Ovary (tissue), 9 donors: ENCODE results near the gene CSTB. TPM values are rescaled to one million over a fixed set of nuclear protein-coding genes. Genes with fewer than 3 reads are reported as not detected.
A peak's percentile ranks its signal among the peaks of the same experiment; 100 is the strongest.

Experiments
- DNase-seq, 5 donors: peaks; one replicate each; pipeline ENCODE4 v3.0.0-alpha.2; 2019 to 2020
- H3K27ac ChIP-seq, 2 donors: fragments of 200-600 bp; one replicate each; pipeline versions ENCODE4 v1.5.1 to v1.8.0; 2019 to 2022
- H3K27me3 ChIP-seq: fragments of 200-600 bp; one replicate; pipeline ENCODE4 v1.8.0; 2022
- H3K36me3 ChIP-seq: fragments of 200-600 bp; sonication (generic); one replicate; pipeline ENCODE4 v1.5.1; 2019
- H3K4me1 ChIP-seq: one replicate; pipeline ENCODE4 v1.8.1; 2013; ENCODE audit warnings: mild to moderate bottlenecking, moderate library complexity; ENCODE audit not compliant: insufficient read depth
- H3K4me3 ChIP-seq: fragments of 200-600 bp; sonication (generic); one replicate; pipeline ENCODE4 v1.5.1; 2017
- H3K9me3 ChIP-seq, 2 donors: fragments of 200-600 bp in 1 of 2; sonication (generic) in 1 of 2; one replicate each; pipeline versions ENCODE4 v1.5.1 to v1.8.1; 2013 to 2019; ENCODE audit warnings: mild to moderate bottlenecking in 1 of 2, moderate library complexity in 1 of 2
- EP300 ChIP-seq: sonication (generic); formaldehyde crosslinking; IDR thresholded peaks from one replicate; pipeline ENCODE4 v1.6.1; 2017; ENCODE audit warnings: antibody characterized with exemption
- POLR2A ChIP-seq: fragments of 450-650 bp; IDR thresholded peaks from one replicate; pipeline ENCODE4 v1.6.1; 2017; ENCODE audit warnings: antibody characterized with exemption, mild to moderate bottlenecking, moderate library complexity
- WGBS, 3 donors: extraction: QIAGEN DNeasy Blood & Tissue Kit in 1 of 3; methylation state at CpG; one replicate each; pipeline versions ENCODE4 v1.1.5 to v1.1.7; 2013 to 2017; 5-methylcytosine and 5-hydroxymethylcytosine counted together
- intact Hi-C, 4 donors: fragments of 100-400 bp; cut with DNase I; formaldehyde crosslinking; loops; one replicate each; pipeline versions ENCODE4 v1.11.0 to v1.15.1; 2022 to 2023
- polyA plus RNA-seq, 2 donors: library from polyadenylated mRNA; stranded (reverse); fragments of 200-250 nt in 1 of 2; fragments of 350-450 nt in 1 of 2; fragmentation: Illumina TruSeq in 1 of 2; extraction: RNeasy Lipid Tissue Mini Kit (QIAGEN cat#74804) in 1 of 2; gene quantifications; one replicate each; pipeline ENCODE4 v1.2.3, GENCODE V29; 2013 to 2014
- total RNA-seq, 7 donors: library from RNA; depleted of rRNA in 2 of 7; stranded (reverse); fragments of >200 nt in 2 of 7; fragmentation: NEBNext Ultra II Directional in 3 of 7; extraction: Animal tissue kit (Norgen Biotek cat#: 25700) in 3 of 7; gene quantifications; one replicate each; pipeline versions ENCODE4 v1.1.0 to v1.2.4, GENCODE V29; 2016 to 2023
- TF ChIP-seq, protein P1 (sequence below), 3 donors: fragments of 450-650 bp in 2 of 3; fragments of 200-600 bp in 1 of 3; IDR thresholded peaks; one replicate each; pipeline versions ENCODE4 v1.5.1 to v1.8.0; 2016 to 2022; ENCODE audit warnings: antibody characterized with exemption in 3 of 3, mild to moderate bottlenecking in 1 of 3
- donor health status: DM: no; HTN: no; CAD: no; lungs with moderate emphysema.
- donor health status: DM: no; HTN: no; CAD: no.
- donor health status: Bipolar disorder and iron deficiency.
- donor health status: DM: yes; HTN: yes; CAD: no.
- donor health status: DM: no; HTN: no; CAD: no.
- donor health status: DM: yes; HTN: yes; CAD: no.

CSTB gene
- total and polyA plus RNA-seq, 9 donors, result 7.2 to 81.8 (median 37.4) TPM

DNA sequence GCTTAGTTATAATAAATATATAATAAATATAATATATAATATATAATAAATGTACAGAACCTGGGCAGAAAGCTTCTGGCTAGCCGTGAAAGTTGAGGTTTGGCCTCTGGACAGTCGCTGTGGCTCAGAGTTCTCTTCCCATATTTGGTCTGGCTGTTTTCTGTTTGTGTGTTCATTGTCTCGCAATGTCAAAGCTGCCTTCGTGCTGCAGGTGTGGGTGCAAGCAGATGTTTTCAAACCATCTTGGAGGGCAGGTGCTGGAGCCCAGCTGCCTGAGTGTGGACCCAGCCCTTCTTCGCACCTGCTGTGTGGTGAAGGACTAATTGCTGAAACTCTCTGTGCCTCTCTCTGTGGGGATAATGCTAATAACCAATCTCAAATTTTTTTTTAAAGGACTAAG, 3.6 kb upstream of the CSTB start:
- Histone ChIP-seq H3K27me3 (no peaks in the 10 kb centered on the region), H3K4me1 (no peaks in the 10 kb centered on the region), H3K36me3 (no peaks in the 10 kb centered on the region), H3K27ac (no peak overlapping the region), H3K9me3 (no peaks in the 10 kb centered on the region), H3K4me3 (no peak overlapping the region)
- 80 to 83% (median 83%) methylated on average over 5 of the region's 5 CpGs for WGBS, 3 donors
- DNase-seq, result no peak
- no peak for TF ChIP-seq EP300
- TF ChIP-seq POLR2A, result no peak
- TF ChIP-seq, protein P1, sequence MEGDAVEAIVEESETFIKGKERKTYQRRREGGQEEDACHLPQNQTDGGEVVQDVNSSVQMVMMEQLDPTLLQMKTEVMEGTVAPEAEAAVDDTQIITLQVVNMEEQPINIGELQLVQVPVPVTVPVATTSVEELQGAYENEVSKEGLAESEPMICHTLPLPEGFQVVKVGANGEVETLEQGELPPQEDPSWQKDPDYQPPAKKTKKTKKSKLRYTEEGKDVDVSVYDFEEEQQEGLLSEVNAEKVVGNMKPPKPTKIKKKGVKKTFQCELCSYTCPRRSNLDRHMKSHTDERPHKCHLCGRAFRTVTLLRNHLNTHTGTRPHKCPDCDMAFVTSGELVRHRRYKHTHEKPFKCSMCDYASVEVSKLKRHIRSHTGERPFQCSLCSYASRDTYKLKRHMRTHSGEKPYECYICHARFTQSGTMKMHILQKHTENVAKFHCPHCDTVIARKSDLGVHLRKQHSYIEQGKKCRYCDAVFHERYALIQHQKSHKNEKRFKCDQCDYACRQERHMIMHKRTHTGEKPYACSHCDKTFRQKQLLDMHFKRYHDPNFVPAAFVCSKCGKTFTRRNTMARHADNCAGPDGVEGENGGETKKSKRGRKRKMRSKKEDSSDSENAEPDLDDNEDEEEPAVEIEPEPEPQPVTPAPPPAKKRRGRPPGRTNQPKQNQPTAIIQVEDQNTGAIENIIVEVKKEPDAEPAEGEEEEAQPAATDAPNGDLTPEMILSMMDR (IDR thresholded peaks at IDR 0.05), result no peak
- intact Hi-C loops, result loop anchor here in 1 of 4 donors (10.0 kb wide), 1 partner anchor 45 kb away; no protein-coding TSS in a partner anchor

DNA sequence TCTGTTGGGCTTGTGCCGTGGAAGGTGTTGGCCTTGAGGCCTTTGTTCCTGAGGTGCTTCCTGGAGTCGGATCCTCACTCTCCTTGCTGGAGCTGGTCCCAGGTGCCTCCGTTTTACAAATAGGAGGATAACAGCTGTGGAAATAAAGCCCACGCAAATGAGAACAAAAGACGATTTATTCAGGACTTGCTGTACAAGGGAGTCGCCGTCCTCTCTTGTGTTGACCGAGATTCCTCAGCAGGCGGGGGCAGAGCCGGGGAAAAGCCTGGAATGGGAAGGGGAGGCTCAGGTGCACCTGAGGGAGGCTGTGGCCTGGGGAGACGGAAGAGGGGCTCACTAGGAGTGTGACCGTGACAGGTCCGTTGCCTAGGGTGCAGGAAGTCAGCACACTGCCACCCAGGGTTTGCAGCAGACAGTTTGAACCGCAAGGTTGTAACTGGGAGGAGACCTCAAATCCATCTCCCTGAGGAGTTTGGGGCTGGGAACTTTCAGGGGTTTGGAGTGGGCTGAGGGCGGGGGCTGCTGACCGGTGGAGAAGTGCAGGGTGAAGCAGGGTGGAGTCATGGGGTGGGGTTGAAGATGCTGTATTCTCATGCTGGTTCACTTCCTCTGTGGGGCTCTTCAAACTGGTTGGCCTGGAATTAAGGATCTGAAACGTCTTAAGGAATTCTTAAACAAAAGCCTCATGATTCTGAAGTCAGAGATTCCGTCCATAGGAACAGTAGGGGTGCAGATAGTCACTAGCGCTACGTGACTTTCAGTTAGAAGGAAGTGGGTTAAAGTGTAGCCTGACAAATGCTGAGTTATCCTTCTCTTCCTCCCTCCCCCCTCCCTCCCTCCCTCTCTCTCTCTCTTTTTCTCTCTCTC, 2.6 kb upstream of the CSTB start:
- no peak for DNase-seq
- H3K4me3 ChIP-seq, result no peak overlapping the region
- H3K36me3 ChIP-seq, result no peaks in the 10 kb centered on the region
- H3K9me3 ChIP-seq, result no peaks in the 10 kb centered on the region
- intact Hi-C loops, result no loop called here
- WGBS, 3 donors, result 46 to 55% (median 50%) methylated on average over 20 of the region's 20 CpGs
- no peak for TF ChIP-seq EP300
- TF ChIP-seq, protein P1 (IDR thresholded peaks at IDR 0.05), result no peak
- no peak overlapping the region for H3K27ac ChIP-seq
- H3K27me3 ChIP-seq, result no peaks in the 10 kb centered on the region
- H3K4me1 ChIP-seq, result no peaks in the 10 kb centered on the region

DNA sequence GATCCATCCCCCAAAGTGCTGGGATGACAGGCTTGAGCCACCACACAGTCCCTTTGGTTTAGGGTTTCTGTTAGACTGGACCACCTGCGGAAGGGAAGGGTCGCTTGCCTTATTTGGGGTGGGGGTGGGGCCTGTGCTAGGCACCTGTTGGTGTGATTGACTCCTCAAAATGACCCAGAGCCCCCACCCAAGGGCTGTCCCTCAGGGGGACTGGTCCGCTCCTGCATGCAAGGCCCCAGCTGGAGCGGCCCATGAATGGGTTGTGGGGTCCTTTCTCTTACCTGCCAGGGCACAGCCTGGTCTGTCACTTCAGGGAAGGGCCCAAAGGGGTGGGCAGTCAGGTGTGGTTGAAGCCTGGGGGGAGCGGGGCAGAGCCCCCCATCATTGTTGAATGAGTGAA, 1.8 kb upstream of the CSTB start:
- WGBS, 3 donors, result 91 to 96% (median 94%) methylated on average over 5 of the region's 5 CpGs
- H3K27me3 ChIP-seq, result no peaks in the 10 kb centered on the region
- no peak overlapping the region for H3K27ac ChIP-seq
- H3K4me3 ChIP-seq, result no peak overlapping the region
- H3K4me1 ChIP-seq, result no peaks in the 10 kb centered on the region
- no peak for DNase-seq
- no peaks in the 10 kb centered on the region for H3K9me3 ChIP-seq
- no peaks in the 10 kb centered on the region for H3K36me3 ChIP-seq
- TF ChIP-seq POLR2A (no peak), EP300 (no peak)
- TF ChIP-seq, protein P1 (IDR thresholded peaks at IDR 0.05), result no peak
- intact Hi-C loops, result no loop called here

DNA sequence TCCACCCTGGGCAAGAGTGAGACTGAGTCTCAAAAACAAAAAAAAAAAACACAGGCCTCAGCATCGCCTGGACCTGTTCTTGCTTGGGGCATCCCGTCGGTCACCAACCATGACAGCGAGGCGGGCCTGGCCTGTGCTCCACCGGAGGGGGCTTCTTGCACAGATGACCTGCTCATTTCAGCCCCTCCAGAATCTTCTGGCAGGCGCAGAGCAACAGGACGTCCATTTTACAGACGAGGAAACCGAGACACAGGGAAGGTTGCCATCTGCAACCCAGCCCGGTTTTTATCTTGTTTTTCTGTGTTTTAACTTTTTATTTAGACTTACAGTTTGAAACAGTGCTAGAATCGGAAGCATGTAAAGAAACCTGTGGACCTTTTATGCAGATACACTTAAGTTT, 918 bp downstream of the CSTB start:
- no peak for TF ChIP-seq POLR2A
- TF ChIP-seq, protein P1 (IDR thresholded peaks at IDR 0.05), result no peak
- no peak for TF ChIP-seq EP300
- Histone ChIP-seq H3K4me1 (no peaks in the 10 kb centered on the region), H3K27me3 (no peaks in the 10 kb centered on the region), H3K4me3 (peak overlapping the region; percentile 76), H3K36me3 (no peaks in the 10 kb centered on the region), H3K9me3 (no peaks in the 10 kb centered on the region), H3K27ac (no peak overlapping the region)
- no peak for DNase-seq
- intact Hi-C loops, result no loop called here
- WGBS, 3 donors, result 69 to 76% (median 70%) methylated on average over 12 of the region's 12 CpGs
